NCI-H1105 (cell line): ENCODE data around the gene CSNK1G1.
"Not testable (repeated sequence)": the region's sequence is repeated elsewhere in the genome, so short reads cannot be mapped to it uniquely, and the experiment has no call there.

ENCODE experiments used
- DNase-seq: peaks from one replicate; lab custom pipeline; 2025; lab: John Stamatoyannopoulos, UW

The CSNK1G1 gene

GRCh38 chr15:64349375-64349774 lies 6.6 kb downstream of the CSNK1G1 start:
- no peak for DNase-seq

GRCh38 chr15:64348455-64348854 lies 7.5 kb downstream of the CSNK1G1 start:
- DNase-seq, result no peak

- not testable (repeated sequence) for DNase-seq
Measured at GRCh38 chr15:64346242-64346641, 9.7 kb downstream of the CSNK1G1 start.

DNA sequence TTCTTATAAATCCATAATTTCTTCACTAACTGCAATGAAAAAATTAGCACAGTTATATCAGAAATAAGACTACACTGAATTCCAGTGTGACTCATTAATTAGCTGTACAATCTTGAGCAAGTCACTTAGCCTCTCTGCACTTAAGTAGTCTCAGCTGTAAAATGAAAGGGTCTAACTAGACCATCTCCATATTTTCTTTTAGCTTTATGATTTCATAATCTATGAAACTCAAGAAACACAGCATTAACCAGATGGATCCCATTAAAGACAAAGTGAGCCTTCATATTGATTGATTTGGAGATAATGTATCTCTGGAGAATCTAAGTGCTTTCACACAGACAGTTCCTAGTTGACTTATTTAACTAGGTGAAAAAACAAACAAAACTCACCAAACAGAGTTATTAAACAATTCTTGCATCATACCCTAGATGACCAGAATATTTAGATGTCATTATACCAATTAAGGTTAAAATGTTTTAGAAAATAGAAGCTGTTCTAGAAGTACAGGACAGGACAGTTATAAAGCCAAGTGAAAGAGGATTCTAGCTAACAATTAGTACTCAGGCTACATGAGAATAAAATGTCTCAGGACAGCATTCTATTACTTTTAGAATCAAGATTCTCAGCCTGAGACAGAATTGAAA lies 11.2 kb downstream of the CSNK1G1 start:
- DNase-seq, result no peak

- no peak for DNase-seq
Measured at GRCh38 chr15:64343841-64344240, 12.1 kb downstream of the CSNK1G1 start.

- no peak for DNase-seq
Measured at GRCh38 chr15:64343222-64343621, 12.8 kb downstream of the CSNK1G1 start.

GRCh38 chr15:64341961-64342360 lies 14.0 kb downstream of the CSNK1G1 start:
- no peak for DNase-seq

DNA sequence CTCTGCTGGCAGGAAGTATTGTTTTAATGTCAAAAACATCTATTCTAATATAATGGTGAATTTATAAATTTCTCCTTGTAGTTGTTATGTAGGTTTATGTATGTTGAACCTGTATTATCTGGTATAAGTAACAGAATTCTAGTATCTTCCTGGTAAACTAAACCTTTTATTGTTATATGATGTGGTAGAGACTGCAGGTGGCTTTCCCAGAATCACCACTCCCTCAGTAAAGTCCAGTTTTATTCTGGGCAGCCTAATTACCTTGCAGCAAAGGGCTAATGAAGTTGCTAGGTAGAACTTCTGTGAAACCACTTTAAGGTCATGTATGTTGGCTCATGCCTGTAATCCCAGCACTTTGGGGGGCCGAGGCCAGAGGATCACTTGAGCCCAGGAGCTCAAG lies 15.6 kb downstream of the CSNK1G1 start:
- DNase-seq, result no peak

- DNase-seq, result no peak
Measured at GRCh38 chr15:64337761-64338160, 18.2 kb downstream of the CSNK1G1 start.

GRCh38 chr15:64333986-64334929 lies 21.7 kb downstream of the CSNK1G1 start:
- DNase-seq, result peak; percentile 9

GRCh38 chr15:64333516-64333915 lies 22.5 kb downstream of the CSNK1G1 start:
- DNase-seq, result no peak

GRCh38 chr15:64331668-64332067 lies 24.3 kb downstream of the CSNK1G1 start:
- DNase-seq, result not testable (repeated sequence)

GRCh38 chr15:64326975-64327374 lies 29.0 kb downstream of the CSNK1G1 start:
- DNase-seq, result not testable (repeated sequence)

GRCh38 chr15:64326458-64326857 lies 29.5 kb downstream of the CSNK1G1 start:
- not testable (repeated sequence) for DNase-seq

DNA sequence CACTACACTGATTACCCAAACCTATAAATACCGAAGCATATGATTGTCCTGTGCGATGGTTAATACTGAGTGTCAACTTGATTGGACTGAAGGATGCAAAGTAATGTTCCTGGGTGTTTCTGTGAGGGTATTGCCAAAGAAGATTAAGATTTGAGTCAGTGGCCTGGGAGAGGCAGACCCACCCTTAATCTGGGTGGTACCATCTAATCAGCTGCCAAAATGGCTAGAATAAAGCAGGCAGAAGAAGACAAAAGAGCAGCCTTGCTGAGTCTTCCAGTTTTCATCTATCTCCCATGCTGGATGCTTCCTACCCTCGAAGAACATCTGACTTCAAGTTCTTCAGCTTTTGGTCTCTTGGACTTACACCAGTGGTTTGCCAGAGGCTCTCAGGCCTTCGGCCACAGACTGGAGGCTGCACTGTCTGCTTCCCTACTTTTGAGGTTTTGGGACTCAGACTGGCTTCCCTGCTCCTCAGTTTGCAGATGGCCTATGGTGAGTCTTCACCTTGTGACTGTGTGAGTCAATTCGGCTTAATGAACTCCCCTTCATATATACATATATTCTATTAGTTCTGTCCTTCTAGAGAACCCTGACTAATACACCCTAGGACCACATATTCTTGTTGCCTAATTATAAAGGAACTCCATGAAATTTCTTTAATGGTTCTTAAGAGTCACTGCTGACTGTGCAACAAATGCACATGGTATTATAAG lies 31.7 kb downstream of the CSNK1G1 start:
- no peak for DNase-seq

GRCh38 chr15:64315216-64315615 lies 40.8 kb downstream of the CSNK1G1 start:
- DNase-seq, result no peak

DNA sequence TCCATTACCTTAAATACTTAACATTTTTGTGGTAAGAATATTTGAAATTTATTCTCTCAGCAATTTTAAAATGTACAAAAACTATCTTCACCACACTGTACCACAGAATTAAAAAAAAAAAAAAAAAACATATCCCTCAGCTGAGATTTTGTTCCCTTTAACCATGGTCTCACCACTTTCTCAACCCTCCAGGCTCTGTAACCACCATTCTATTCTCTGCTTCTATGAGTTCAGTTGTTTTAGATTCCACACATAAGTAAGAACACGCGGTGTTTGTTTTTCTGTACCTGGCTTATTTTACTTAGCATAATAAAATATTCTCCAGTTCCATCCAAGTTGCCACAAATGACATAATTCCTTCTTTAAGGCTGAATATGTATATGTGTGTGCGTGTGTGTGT lies 41.5 kb downstream of the CSNK1G1 start:
- no peak for DNase-seq

- DNase-seq, result no peak
Measured at GRCh38 chr15:64311566-64311965, 44.4 kb downstream of the CSNK1G1 start.

GRCh38 chr15:64310036-64310435 lies 45.9 kb downstream of the CSNK1G1 start:
- DNase-seq, result no peak

DNA sequence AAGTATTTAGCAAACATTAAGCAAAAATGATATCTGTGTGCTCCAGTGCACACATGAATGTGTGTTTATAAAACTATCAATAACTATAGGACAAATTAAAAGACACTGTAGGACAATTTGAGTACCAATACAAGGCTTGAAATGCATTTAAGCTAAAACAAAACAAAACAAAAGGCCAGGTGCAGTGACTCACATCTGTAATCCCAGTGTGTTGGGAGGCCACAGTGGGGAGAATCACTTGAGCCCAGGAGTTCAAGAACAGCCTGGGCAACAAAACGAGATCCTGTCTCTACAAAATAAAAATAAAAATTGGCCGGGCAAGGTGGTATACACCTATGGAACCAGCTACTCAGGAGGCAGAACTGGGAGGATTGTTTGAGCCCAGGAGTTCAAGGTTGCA lies 50.7 kb downstream of the CSNK1G1 start:
- DNase-seq, result no peak

DNA sequence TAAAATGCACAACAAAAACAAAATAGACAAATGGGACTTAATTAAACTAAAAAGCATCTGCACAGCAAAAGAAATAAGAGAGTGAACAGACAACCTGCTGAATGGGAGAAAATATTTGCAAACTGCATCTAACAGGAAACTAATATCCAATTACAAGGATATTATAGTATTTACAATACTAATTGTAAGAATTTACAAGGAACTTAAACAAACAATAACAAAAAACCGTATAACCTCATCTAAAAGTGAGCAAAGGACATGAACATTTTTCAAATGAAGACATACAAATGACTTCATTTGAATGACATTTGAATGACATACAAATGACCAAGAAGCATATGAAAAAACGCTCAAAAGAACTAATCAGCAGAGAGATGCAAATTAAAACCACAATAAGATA lies 66.4 kb downstream of the CSNK1G1 start:
- DNase-seq, result no peak

GRCh38 chr15:64288999-64289398 lies 67.0 kb downstream of the CSNK1G1 start:
- DNase-seq, result no peak

- DNase-seq, result peak; percentile 42
Measured at GRCh38 chr15:64288577-64288976, 67.4 kb downstream of the CSNK1G1 start.
